Diencephalon (tissue), 1 donor: ENCODE data around the gene ZNF561. TPM values are rescaled to one million over a fixed set of nuclear protein-coding genes. Genes with fewer than 3 reads are reported as not detected.

Source experiments
- total RNA-seq: library from RNA; depleted of rRNA; stranded (reverse); fragments of >200 nt; gene quantifications from one replicate; pipeline ENCODE4 v1.2.3, GENCODE V29; 2014

Gene ZNF561
- total RNA-seq, result 43.1 TPM

GRCh38 chr19:9621156-9622037 lies at the start of gene ZNF561:
ZNF561 (minus strand) TSS chr19:9621232; CDS start chr19:9619456, 1,776 bp downstream.

DNA sequence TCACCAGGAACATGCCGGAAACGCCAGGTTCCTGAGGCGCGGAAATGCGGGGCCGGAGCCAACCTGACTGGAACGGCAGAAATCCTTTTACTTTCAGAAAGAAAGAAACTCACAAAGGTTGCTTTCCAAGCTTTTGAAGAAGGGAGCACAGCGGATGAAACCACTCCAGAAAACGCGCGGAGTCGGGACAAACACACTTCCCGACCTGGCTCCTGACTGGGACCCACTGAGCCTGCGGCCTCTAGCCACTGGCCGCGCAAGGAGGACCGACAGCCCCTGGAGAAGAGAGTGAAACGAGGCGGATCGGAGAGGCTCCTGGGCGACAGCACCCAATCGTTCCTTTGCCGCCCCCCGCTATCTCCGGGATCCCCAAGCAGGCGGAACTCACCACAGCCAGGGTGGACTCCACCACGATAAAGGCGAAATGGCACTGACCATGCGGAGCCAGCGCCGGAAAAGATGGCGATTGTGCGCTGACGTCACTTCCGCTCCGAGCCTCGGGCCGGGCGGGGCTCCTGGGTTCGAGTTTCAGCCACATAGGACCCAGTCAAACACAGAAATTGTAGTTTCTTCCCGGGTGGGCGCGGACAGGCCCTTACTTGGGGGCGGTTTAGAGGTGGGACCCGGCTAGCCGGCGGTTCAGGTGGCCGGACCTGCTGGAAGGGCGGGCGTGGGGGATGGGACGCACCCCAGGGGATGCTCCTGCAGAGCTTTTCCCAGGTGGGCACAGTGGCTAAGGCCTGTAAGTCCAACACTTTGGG lies 36.8 kb downstream of the ZNF561 start, which contains the start of gene ZNF121:
Gene ZNF121 (minus strand): TSS at position 432 of the 761 bp plus-strand sequence. CDS start 16,407 bp downstream, outside the sequence.

Other genes starting within 250 kb of the ZNF561 start
- 14.5 TPM for gene ZNF266, start 185.7 kb downstream of the ZNF561 start, total RNA-seq
- gene ZNF560, start 122.6 kb downstream of the ZNF561 start, total RNA-seq, result 0.46 TPM
- 24.9 TPM for gene ZNF426, start 82.6 kb downstream of the ZNF561 start, total RNA-seq
- 75.0 TPM for gene ZNF121, start 36.7 kb downstream of the ZNF561 start, total RNA-seq
- gene ZNF562, start 53.9 kb upstream of the ZNF561 start, total RNA-seq, result 71.0 TPM
- 20.5 TPM for gene ZNF846, start 147.5 kb upstream of the ZNF561 start, total RNA-seq
- 8.8 TPM for gene FBXL12, start 197.8 kb upstream of the ZNF561 start, total RNA-seq
- gene UBL5, start 206.7 kb upstream of the ZNF561 start, total RNA-seq, result 165 TPM
- 106 TPM for gene PIN1, start 214.1 kb upstream of the ZNF561 start, total RNA-seq